ENCODE data around the gene HCAR1.

DNA sequence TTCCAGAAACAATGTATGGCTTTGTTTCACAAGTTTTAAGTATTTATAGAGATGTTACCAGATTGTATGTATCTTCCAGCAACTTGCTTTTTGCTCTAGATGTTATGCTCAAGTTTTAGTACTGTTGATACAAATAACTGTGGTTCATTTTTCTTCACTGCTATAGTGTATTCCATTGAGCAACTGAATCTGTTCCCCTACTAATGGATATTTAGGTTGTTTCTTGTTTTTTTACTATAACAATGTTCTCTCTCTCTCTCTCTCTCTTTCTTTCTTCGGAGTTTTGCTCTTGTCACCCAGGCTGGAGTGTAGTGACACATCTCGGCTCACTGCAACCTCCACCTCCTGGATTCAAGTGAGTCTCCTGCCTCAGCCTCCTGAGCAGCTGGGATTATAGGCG lies 44.1 kb downstream of the HCAR1 start:
- TF ChIP-seq, protein P1, sequence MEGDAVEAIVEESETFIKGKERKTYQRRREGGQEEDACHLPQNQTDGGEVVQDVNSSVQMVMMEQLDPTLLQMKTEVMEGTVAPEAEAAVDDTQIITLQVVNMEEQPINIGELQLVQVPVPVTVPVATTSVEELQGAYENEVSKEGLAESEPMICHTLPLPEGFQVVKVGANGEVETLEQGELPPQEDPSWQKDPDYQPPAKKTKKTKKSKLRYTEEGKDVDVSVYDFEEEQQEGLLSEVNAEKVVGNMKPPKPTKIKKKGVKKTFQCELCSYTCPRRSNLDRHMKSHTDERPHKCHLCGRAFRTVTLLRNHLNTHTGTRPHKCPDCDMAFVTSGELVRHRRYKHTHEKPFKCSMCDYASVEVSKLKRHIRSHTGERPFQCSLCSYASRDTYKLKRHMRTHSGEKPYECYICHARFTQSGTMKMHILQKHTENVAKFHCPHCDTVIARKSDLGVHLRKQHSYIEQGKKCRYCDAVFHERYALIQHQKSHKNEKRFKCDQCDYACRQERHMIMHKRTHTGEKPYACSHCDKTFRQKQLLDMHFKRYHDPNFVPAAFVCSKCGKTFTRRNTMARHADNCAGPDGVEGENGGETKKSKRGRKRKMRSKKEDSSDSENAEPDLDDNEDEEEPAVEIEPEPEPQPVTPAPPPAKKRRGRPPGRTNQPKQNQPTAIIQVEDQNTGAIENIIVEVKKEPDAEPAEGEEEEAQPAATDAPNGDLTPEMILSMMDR (IDR thresholded peaks at IDR 0.05): no peak
- TF ChIP-seq POLR2A (IDR thresholded peaks at IDR 0.05): no peak
